Calu3 (cell line): ENCODE data around the gene BEX3. TPM values are rescaled to one million over a fixed set of nuclear protein-coding genes. Genes with fewer than 3 reads are reported as not detected.

Experiments used
- BruUV-seq: library from RNA; stranded (reverse); fragments of 400-500 nt; replicated peaks from 2 replicates; lab custom pipeline; 2021; lab: Mats Ljungman, UMichigan
- CTCF ChIA-PET: fragments of 300-600 bp; sonication (Branson Sonifier 250); formaldehyde crosslinking; loops from one replicate; lab custom pipeline; 2022; ENCODE audit warnings: antibody characterized with exemption; lab: Charles Lee
- DNase-seq: peaks from one replicate; pipeline ENCODE4 v3.0.0; 2022
- H3K27ac Mint-ChIP-seq: one replicate; pipeline ENCODE4 v1.8.0; 2022; ENCODE audit warnings: mixed read lengths; ENCODE audit not compliant: unreplicated experiment
- H3K27me3 Mint-ChIP-seq: one replicate; pipeline ENCODE4 v1.8.0; 2022; ENCODE audit warnings: mixed read lengths; ENCODE audit not compliant: unreplicated experiment
- H3K36me3 Mint-ChIP-seq: one replicate; pipeline ENCODE4 v1.8.0; 2022; ENCODE audit warnings: mild to moderate bottlenecking, moderate library complexity, mixed read lengths; ENCODE audit not compliant: insufficient read depth, unreplicated experiment
- H3K4me1 Mint-ChIP-seq: one replicate; pipeline ENCODE4 v1.8.0; 2022; ENCODE audit warnings: mild to moderate bottlenecking, low read depth, mixed read lengths; ENCODE audit not compliant: unreplicated experiment
- H3K4me3 Mint-ChIP-seq: one replicate; pipeline ENCODE4 v1.8.0; 2022; ENCODE audit warnings: mild to moderate bottlenecking, low read depth, moderate library complexity, mixed read lengths; ENCODE audit not compliant: unreplicated experiment
- H3K9me3 Mint-ChIP-seq: one replicate; pipeline ENCODE4 v1.8.0; 2022; ENCODE audit warnings: low read depth, mixed read lengths; ENCODE audit not compliant: unreplicated experiment
- intact Hi-C: fragments of 100-400 bp; cut with micrococcal nuclease; formaldehyde crosslinking; loops from one replicate; pipeline ENCODE4 v1.10.0; 2022; ENCODE audit not compliant: unreplicated experiment
- total RNA-seq: library from RNA; stranded (reverse); gene quantifications from 2 replicates; pipeline ENCODE4 v1.2.3, GENCODE V29; 2022
- TF ChIP-seq, protein P1 (sequence below): fragments of 200-600 bp; IDR thresholded peaks from one replicate; pipeline ENCODE4 v1.8.0; 2022; ENCODE audit warnings: antibody characterized with exemption; ENCODE audit not compliant: unreplicated experiment

BEX3 gene
- total RNA-seq, 1 experiment from 2014 or later: 117 TPM

GRCh38 chrX:103393487-103393886 is 17.1 kb downstream of the BEX3 start:
- Mint-ChIP-seq H3K27me3 (no peaks in the 10 kb centered on the region), H3K4me1 (no peaks in the 10 kb centered on the region), H3K4me3 (no peak overlapping the region), H3K27ac (no peak overlapping the region), H3K36me3 (no peaks in the 10 kb centered on the region), H3K9me3 (no peaks in the 10 kb centered on the region)
- BruUV-seq: no TSS peak
- TF ChIP-seq, protein P1, sequence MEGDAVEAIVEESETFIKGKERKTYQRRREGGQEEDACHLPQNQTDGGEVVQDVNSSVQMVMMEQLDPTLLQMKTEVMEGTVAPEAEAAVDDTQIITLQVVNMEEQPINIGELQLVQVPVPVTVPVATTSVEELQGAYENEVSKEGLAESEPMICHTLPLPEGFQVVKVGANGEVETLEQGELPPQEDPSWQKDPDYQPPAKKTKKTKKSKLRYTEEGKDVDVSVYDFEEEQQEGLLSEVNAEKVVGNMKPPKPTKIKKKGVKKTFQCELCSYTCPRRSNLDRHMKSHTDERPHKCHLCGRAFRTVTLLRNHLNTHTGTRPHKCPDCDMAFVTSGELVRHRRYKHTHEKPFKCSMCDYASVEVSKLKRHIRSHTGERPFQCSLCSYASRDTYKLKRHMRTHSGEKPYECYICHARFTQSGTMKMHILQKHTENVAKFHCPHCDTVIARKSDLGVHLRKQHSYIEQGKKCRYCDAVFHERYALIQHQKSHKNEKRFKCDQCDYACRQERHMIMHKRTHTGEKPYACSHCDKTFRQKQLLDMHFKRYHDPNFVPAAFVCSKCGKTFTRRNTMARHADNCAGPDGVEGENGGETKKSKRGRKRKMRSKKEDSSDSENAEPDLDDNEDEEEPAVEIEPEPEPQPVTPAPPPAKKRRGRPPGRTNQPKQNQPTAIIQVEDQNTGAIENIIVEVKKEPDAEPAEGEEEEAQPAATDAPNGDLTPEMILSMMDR: no peak
- CTCF ChIA-PET: no interaction called here
- intact Hi-C loops: no loop called here
- DNase-seq: no peak

- Mint-ChIP-seq H3K27ac (no peak overlapping the region), H3K36me3 (no peaks in the 10 kb centered on the region), H3K9me3 (no peaks in the 10 kb centered on the region), H3K27me3 (no peaks in the 10 kb centered on the region), H3K4me3 (no peak overlapping the region), H3K4me1 (peaks cover 6% of the 10 kb centered on the region)
- CTCF ChIA-PET: interaction anchor here (0.7 kb wide), 1 partner anchor 641 kb away, joined by 3 read pairs; no protein-coding TSS in a partner anchor
- TF ChIP-seq, protein P1: no peak
- no peak for DNase-seq
- intact Hi-C loops: no loop called here
- BruUV-seq: no TSS peak
Observed at GRCh38 chrX:103396186-103396585, 19.8 kb downstream of the BEX3 start.

DNA sequence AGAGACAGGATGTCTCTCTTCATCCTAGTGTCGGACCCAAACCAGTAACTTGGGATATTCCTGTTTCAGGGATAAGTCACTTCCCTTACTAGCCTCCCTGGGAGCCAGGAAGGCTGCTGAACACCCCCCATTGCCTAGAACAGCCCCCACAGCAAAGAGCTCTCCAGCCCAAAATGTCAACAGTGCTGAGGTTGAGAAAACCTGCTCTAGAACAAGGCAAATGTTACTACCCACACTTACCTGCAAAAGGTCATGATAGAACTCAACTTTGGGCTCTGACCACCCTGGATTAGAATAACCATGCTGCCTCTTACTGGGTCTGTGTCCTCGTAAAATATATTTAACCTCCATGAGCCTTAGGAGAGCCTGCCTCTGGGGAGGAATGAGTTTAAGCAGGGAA is 20.3 kb downstream of the BEX3 start:
- Mint-ChIP-seq H3K27ac (no peak overlapping the region), H3K9me3 (no peaks in the 10 kb centered on the region), H3K4me1 (peaks cover 6% of the 10 kb centered on the region), H3K27me3 (no peaks in the 10 kb centered on the region), H3K36me3 (no peaks in the 10 kb centered on the region), H3K4me3 (no peak overlapping the region)
- intact Hi-C loops: no loop called here
- CTCF ChIA-PET: no interaction called here
- BruUV-seq: no TSS peak
- no peak for DNase-seq
- TF ChIP-seq, protein P1: no peak

DNA sequence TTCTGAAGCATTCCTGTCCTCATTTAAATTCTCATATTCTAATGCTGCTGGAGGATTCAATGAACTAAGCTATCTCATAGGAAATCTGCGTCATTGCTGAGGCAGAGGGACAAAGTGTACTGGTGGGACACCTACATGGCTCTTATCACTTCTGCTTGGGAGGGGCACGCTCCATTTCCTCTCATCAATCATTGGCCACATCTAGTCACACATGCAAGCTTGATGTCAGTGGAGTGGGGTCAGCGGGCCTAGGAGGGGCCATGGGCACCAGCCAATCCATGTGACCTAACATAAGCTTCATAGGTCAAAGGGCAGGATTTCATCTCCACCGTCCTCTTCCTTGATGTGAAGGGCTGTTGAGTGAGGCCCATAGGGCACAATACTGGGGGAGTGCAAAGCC is 21.4 kb downstream of the BEX3 start:
- Mint-ChIP-seq H3K27ac (no peak overlapping the region), H3K36me3 (no peaks in the 10 kb centered on the region), H3K9me3 (no peaks in the 10 kb centered on the region), H3K4me3 (no peak overlapping the region), H3K27me3 (no peaks in the 10 kb centered on the region), H3K4me1 (peaks cover 6% of the 10 kb centered on the region)
- CTCF ChIA-PET: no interaction called here
- intact Hi-C loops: no loop called here
- no TSS peak for BruUV-seq
- TF ChIP-seq, protein P1: no peak
- no peak for DNase-seq
